Measurements from ENCODE around the gene SNX7. TPM values are rescaled to one million over a fixed set of nuclear protein-coding genes. Genes with fewer than 3 reads are reported as not detected.

SNX7 gene
- polyA plus RNA-seq, 2 of the 4 experiments (the other 2 are of a cell fraction), result 29.5 to 45.1 TPM

- POLR2A ChIA-PET, result no interaction called here
- FAIRE-seq, result no peak
- Histone ChIP-seq H3K4me3 (no peak overlapping the region), H3K4me1 (no peaks in the 10 kb centered on the region), H3K4me2 (no peak overlapping the region), H3K9me3 (no peaks in the 10 kb centered on the region), H3K27ac (no peak overlapping the region)
- no peak for DNase-seq (ENCODE audit: low read depth in 1 of 2, low spot score in 1 of 2)
- TF ChIP-seq, protein P1, sequence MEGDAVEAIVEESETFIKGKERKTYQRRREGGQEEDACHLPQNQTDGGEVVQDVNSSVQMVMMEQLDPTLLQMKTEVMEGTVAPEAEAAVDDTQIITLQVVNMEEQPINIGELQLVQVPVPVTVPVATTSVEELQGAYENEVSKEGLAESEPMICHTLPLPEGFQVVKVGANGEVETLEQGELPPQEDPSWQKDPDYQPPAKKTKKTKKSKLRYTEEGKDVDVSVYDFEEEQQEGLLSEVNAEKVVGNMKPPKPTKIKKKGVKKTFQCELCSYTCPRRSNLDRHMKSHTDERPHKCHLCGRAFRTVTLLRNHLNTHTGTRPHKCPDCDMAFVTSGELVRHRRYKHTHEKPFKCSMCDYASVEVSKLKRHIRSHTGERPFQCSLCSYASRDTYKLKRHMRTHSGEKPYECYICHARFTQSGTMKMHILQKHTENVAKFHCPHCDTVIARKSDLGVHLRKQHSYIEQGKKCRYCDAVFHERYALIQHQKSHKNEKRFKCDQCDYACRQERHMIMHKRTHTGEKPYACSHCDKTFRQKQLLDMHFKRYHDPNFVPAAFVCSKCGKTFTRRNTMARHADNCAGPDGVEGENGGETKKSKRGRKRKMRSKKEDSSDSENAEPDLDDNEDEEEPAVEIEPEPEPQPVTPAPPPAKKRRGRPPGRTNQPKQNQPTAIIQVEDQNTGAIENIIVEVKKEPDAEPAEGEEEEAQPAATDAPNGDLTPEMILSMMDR (IDR thresholded peaks at IDR 0.05), result no peak
- TF ChIP-seq HDAC2 (IDR thresholded peaks at IDR 0.05), result no peak
- no peak for ATAC-seq
- CTCF ChIA-PET, result no interaction called here
- 37% methylated on average over 2 of the region's 2 CpGs for WGBS (ENCODE audit: missing lambda C conversion rate)
Measured at GRCh38 chr1:98644510-98644909, 17.0 kb upstream of the SNX7 start.

- 25% methylated on average over 2 of the region's 6 CpGs for WGBS (ENCODE audit: missing lambda C conversion rate)
- CTCF ChIA-PET, result no interaction called here
- no peak for DNase-seq (ENCODE audit: low read depth in 1 of 2, low spot score in 1 of 2)
- no peak for TF ChIP-seq ESRRA (IDR thresholded peaks at IDR 0.05; ENCODE audit: borderline replicate concordance, low read length)
- no peak for TF ChIP-seq RCOR1 (IDR thresholded peaks at IDR 0.05; ENCODE audit: low read depth, low read length)
- no peak for TF ChIP-seq CHD4 (IDR thresholded peaks at IDR 0.05; ENCODE audit: borderline replicate concordance)
- TF ChIP-seq, protein P1 (IDR thresholded peaks at IDR 0.05), result no peak
- TF ChIP-seq BCL3 (IDR thresholded peaks at IDR 0.05), result no peak
- TF ChIP-seq E2F6 (IDR thresholded peaks at IDR 0.05; ENCODE audit: borderline replicate concordance, low read depth), result no peak
- no peak for TF ChIP-seq MAZ (IDR thresholded peaks at IDR 0.05; ENCODE audit: borderline replicate concordance, low read depth, low read length)
- no peak for TF ChIP-seq JUN (IDR thresholded peaks at IDR 0.05)
- TF ChIP-seq ATOH8 (CRISPR knock-in tag; IDR thresholded peaks at IDR 0.05; ENCODE audit: low read depth), result no peak
- TF ChIP-seq FOSL2 (IDR thresholded peaks at IDR 0.05), result no peak
- no peak for TF ChIP-seq FOSL2 (CRISPR knock-in tag; IDR thresholded peaks at IDR 0.05)
- no peak for TF ChIP-seq NFE2L2 (conservative IDR thresholded peaks at IDR 0.05; ENCODE audit: low read length)
- no peak for TF ChIP-seq ZNF302 (CRISPR knock-in tag; IDR thresholded peaks at IDR 0.05)
- TF ChIP-seq ZSCAN20 (CRISPR knock-in tag; IDR thresholded peaks at IDR 0.05), result no peak
- no peak for TF ChIP-seq HEYL (CRISPR knock-in tag; IDR thresholded peaks at IDR 0.05)
- H3K9me3 ChIP-seq, result no peaks in the 10 kb centered on the region
- no peak for ATAC-seq
- FAIRE-seq, result no peak
- H3K4me3 ChIP-seq, result no peak overlapping the region
- H3K4me1 ChIP-seq, result no peaks in the 10 kb centered on the region
- H3K4me2 ChIP-seq, result no peak overlapping the region
- H3K27ac ChIP-seq, result no peak overlapping the region
- POLR2A ChIA-PET, result no interaction called here
Measured at GRCh38 chr1:98651116-98651632, 10.3 kb upstream of the SNX7 start.

- TF ChIP-seq HEYL (CRISPR knock-in tag; IDR thresholded peaks at IDR 0.05) (no peak), USF2 (IDR thresholded peaks at IDR 0.05) (no peak), EHMT2 (IDR thresholded peaks at IDR 0.05; ENCODE audit: low read depth) (no peak), ZFP36 (IDR thresholded peaks at IDR 0.05; ENCODE audit: borderline replicate concordance, partially characterized antibody) (no peak), NPAS2 (CRISPR knock-in tag; IDR thresholded peaks at IDR 0.05; ENCODE audit: borderline replicate concordance) (no peak), TP53 (CRISPR knock-in tag; IDR thresholded peaks at IDR 0.05) (no peak), BHLHE40 (IDR thresholded peaks at IDR 0.05; ENCODE audit: low read depth, low read length) (no peak)
- TF ChIP-seq, protein P2, sequence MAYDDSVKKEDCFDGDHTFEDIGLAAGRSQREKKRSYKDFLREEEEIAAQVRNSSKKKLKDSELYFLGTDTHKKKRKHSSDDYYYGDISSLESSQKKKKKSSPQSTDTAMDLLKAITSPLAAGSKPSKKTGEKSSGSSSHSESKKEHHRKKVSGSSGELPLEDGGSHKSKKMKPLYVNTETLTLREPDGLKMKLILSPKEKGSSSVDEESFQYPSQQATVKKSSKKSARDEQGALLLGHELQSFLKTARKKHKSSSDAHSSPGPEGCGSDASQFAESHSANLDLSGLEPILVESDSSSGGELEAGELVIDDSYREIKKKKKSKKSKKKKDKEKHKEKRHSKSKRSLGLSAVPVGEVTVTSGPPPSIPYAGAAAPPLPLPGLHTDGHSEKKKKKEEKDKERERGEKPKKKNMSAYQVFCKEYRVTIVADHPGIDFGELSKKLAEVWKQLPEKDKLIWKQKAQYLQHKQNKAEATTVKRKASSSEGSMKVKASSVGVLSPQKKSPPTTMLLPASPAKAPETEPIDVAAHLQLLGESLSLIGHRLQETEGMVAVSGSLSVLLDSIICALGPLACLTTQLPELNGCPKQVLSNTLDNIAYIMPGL (CRISPR knock-in tag; IDR thresholded peaks at IDR 0.05; ENCODE audit: borderline replicate concordance), result no peak
- no peak for ATAC-seq
- CTCF ChIA-PET, result no interaction called here
- FAIRE-seq, result no peak
- Histone ChIP-seq H3K4me1 (no peaks in the 10 kb centered on the region), H3K4me2 (no peak overlapping the region), H3K27ac (no peak overlapping the region), H3K4me3 (no peak overlapping the region), H3K9me3 (no peaks in the 10 kb centered on the region)
- WGBS (ENCODE audit: missing lambda C conversion rate), result 65% methylated on average over 2 of the region's 2 CpGs
- POLR2A ChIA-PET, result interaction anchor here (0.6 kb wide), 1 partner anchor 29 kb away, joined by 3 read pairs; no protein-coding TSS in a partner anchor
- no peak for DNase-seq (ENCODE audit: low read depth in 1 of 2, low spot score in 1 of 2)
Measured at GRCh38 chr1:98653123-98653522, 8.4 kb upstream of the SNX7 start.

All from A549 (cell line).